Neuronal stem cell (in vitro differentiated cells): ENCODE results near the gene SHROOM2.

Experiments used
- DNase-seq: peaks from one replicate; pipeline ENCODE4 v3.0.0-alpha.2; 2013; ENCODE audit warnings: low spot score
- H2AFZ ChIP-seq: one replicate; pipeline ENCODE4 v1.6.1; 2013; ENCODE audit warnings: mild to moderate bottlenecking, low read length, inconsistent platforms
- H2AK5ac ChIP-seq: 2 replicates; pipeline ENCODE4 v1.6.1; 2013; ENCODE audit warnings: low read depth, mild to moderate bottlenecking, inconsistent platforms, low read length, moderate library complexity, mixed read lengths
- H2BK120ac ChIP-seq: 2 replicates; pipeline ENCODE4 v1.6.1; 2013; ENCODE audit warnings: low read depth, mild to moderate bottlenecking, inconsistent platforms, low read length, moderate library complexity, mixed read lengths
- H2BK12ac ChIP-seq: one replicate; pipeline ENCODE4 v1.6.1; 2013; ENCODE audit warnings: low read length, inconsistent platforms
- H2BK15ac ChIP-seq: 2 replicates; pipeline ENCODE4 v1.6.1; 2013; ENCODE audit warnings: mild to moderate bottlenecking, low read length, inconsistent platforms, mixed read lengths
- H2BK5ac ChIP-seq: one replicate; pipeline ENCODE4 v1.6.1; 2013; ENCODE audit warnings: inconsistent platforms, mild to moderate bottlenecking, low read length, moderate library complexity
- H3K14ac ChIP-seq: one replicate; pipeline ENCODE4 v1.6.1; 2013; ENCODE audit warnings: low read length, inconsistent platforms
- H3K18ac ChIP-seq: 2 replicates; pipeline ENCODE4 v1.6.1; 2013; ENCODE audit warnings: low read length, inconsistent platforms
- H3K23ac ChIP-seq: 2 replicates; pipeline ENCODE4 v1.6.1; 2013; ENCODE audit warnings: low read depth, mild to moderate bottlenecking, mixed read lengths, low read length, inconsistent platforms; ENCODE audit not compliant: poor library complexity
- H3K27ac ChIP-seq: replicated peaks from 3 replicates; pipeline ENCODE4 v1.5.1; 2013; ENCODE audit warnings: low read length, inconsistent platforms
- H3K27me3 ChIP-seq, 3 experiments: 2 replicates each; pipeline ENCODE4 v1.6.1; 2013; ENCODE audit warnings: low read length in 3 of 3, mild to moderate bottlenecking in 2 of 3, inconsistent platforms in 1 of 3, low read depth in 1 of 3, mixed read lengths in 1 of 3, moderate library complexity in 1 of 3; ENCODE audit not compliant: control insufficient read depth in 3 of 3, insufficient read depth in 3 of 3
- H3K36me3 ChIP-seq, 2 donors: replicated peaks in 1 of 2; 2 replicates each; pipeline ENCODE4 v1.6.1; 2013; ENCODE audit warnings: low read length in 2 of 2; ENCODE audit not compliant: control insufficient read depth in 2 of 2, insufficient read depth in 2 of 2
- H3K4ac ChIP-seq: 2 replicates; pipeline ENCODE4 v1.6.1; 2013; ENCODE audit warnings: inconsistent platforms, mild to moderate bottlenecking, low read length, moderate library complexity
- H3K4me1 ChIP-seq, 2 donors: 1 replicate in 1 of 2; 2 replicates in 1 of 2; pipeline ENCODE4 v1.6.1; 2013; ENCODE audit warnings: low read length in 2 of 2, low read depth in 1 of 2; ENCODE audit not compliant: control insufficient read depth in 2 of 2, insufficient read depth in 1 of 2
- H3K4me2 ChIP-seq: one replicate; pipeline ENCODE4 v1.6.1; 2013; ENCODE audit warnings: mild to moderate bottlenecking, low read length, inconsistent platforms; ENCODE audit not compliant: insufficient read depth, poor library complexity, severe bottlenecking
- H3K4me3 ChIP-seq, 2 donors: 2 replicates each; pipeline ENCODE4 v1.5.1; 2013; ENCODE audit warnings: low read length in 2 of 2, mild to moderate bottlenecking in 2 of 2, inconsistent platforms in 1 of 2, moderate library complexity in 1 of 2
- H3K79me1 ChIP-seq: one replicate; pipeline ENCODE4 v1.6.1; 2013; ENCODE audit warnings: low read depth, mild to moderate bottlenecking, inconsistent platforms, low read length, moderate library complexity
- H3K9ac ChIP-seq: one replicate; pipeline ENCODE4 v1.6.1; 2013; ENCODE audit warnings: mild to moderate bottlenecking, low read depth, low read length, inconsistent platforms; ENCODE audit not compliant: poor library complexity
- H3K9me3 ChIP-seq, 2 donors: replicated peaks in 1 of 2; 2 replicates each; pipeline versions ENCODE3 to v1.6.1; 2013; ENCODE audit warnings: low read length in 2 of 2, mild to moderate bottlenecking in 2 of 2, inconsistent platforms in 1 of 2, low read depth in 1 of 2, mixed read lengths in 1 of 2, moderate library complexity in 1 of 2; ENCODE audit not compliant: control insufficient read depth in 2 of 2, insufficient read depth in 1 of 2
- H4K8ac ChIP-seq: one replicate; pipeline ENCODE4 v1.6.1; 2013; ENCODE audit warnings: low read depth, mild to moderate bottlenecking, inconsistent platforms, low read length, moderate library complexity
- H4K91ac ChIP-seq: one replicate; pipeline ENCODE4 v1.6.1; 2013; ENCODE audit warnings: low read length, low read depth, mild to moderate bottlenecking, inconsistent platforms; ENCODE audit not compliant: poor library complexity
- WGBS, 2 donors: extraction: QIAGEN DNeasy Blood & Tissue Kit; methylation state at CpG; one replicate each; pipeline ENCODE4 v1.1.7; 2013; ENCODE audit warnings: missing lambda C conversion rate in 2 of 2, mixed read lengths in 1 of 2; ENCODE audit not compliant: insufficient read length in 2 of 2, insufficient replicate concordance in 1 of 2; ENCODE audit errors: extremely low coverage in 2 of 2; 5-methylcytosine and 5-hydroxymethylcytosine counted together

The SHROOM2 gene

GRCh38 chrX:9871701-9872268 is 85.6 kb downstream of the SHROOM2 start:
- Histone ChIP-seq H3K36me3 (peaks cover 0 to 4% of the 10 kb centered on the region in 2 donors), H4K8ac (no peak overlapping the region), H3K14ac (no peak overlapping the region), H3K27me3 (no peaks in the 10 kb centered on the region), H2BK15ac (no peak overlapping the region), H3K4me1 (peaks cover under 1 to 2% of the 10 kb centered on the region in 2 donors), H3K4ac (no peak overlapping the region), H2BK12ac (no peak overlapping the region), H2BK120ac (no peak overlapping the region), H3K79me1 (no peaks in the 10 kb centered on the region), H3K23ac (no peak overlapping the region), H2AK5ac (no peak overlapping the region), H2BK5ac (no peak overlapping the region), H3K4me3 (no peak overlapping the region), H2AFZ (no peak overlapping the region), H3K18ac (no peak overlapping the region), H3K9me3 (peaks cover 2 to 5% of the 10 kb centered on the region in 2 donors), H3K9ac (no peak overlapping the region), H3K4me2 (no peak overlapping the region), H3K27ac (no peak overlapping the region), H4K91ac (no peak overlapping the region)
- no CpG with 5 or more reads among the region's 1 CpG for WGBS, 2 donors
- no peak for DNase-seq

- Histone ChIP-seq H4K8ac (no peak overlapping the region), H3K4ac (no peak overlapping the region), H2BK120ac (no peak overlapping the region), H2BK5ac (no peak overlapping the region), H3K4me1 (peaks cover 4 to 12% of the 10 kb centered on the region in 2 donors), H3K79me1 (no peaks in the 10 kb centered on the region), H3K23ac (no peak overlapping the region), H2BK15ac (no peak overlapping the region), H4K91ac (no peak overlapping the region), H3K9ac (no peak overlapping the region), H3K36me3 (peaks cover 0 to 4% of the 10 kb centered on the region in 2 donors), H3K4me3 (no peak overlapping the region), H3K18ac (no peak overlapping the region), H3K9me3 (peaks cover 2 to 5% of the 10 kb centered on the region in 2 donors), H3K27me3 (no peaks in the 10 kb centered on the region), H2AK5ac (no peak overlapping the region), H3K14ac (no peak overlapping the region), H3K27ac (no peak overlapping the region), H2AFZ (no peak overlapping the region), H3K4me2 (no peak overlapping the region), H2BK12ac (no peak overlapping the region)
- WGBS, 2 donors = no CpG with 5 or more reads among the region's 12 CpGs
- no peak for DNase-seq
Measured at GRCh38 chrX:9873360-9873759, 87.1 kb downstream of the SHROOM2 start.

GRCh38 chrX:9873952-9874351 is 87.7 kb downstream of the SHROOM2 start:
- no peak overlapping the region for H3K4me2 ChIP-seq
- H2AK5ac ChIP-seq = no peak overlapping the region
- H3K36me3 ChIP-seq = peaks cover 0 to 4% of the 10 kb centered on the region in 2 donors
- H3K18ac ChIP-seq = no peak overlapping the region
- no peak overlapping the region for H2BK120ac ChIP-seq
- no peak overlapping the region for H2BK15ac ChIP-seq
- no peak overlapping the region for H3K9ac ChIP-seq
- H2AFZ ChIP-seq = no peak overlapping the region
- DNase-seq = no peak
- no peak overlapping the region for H4K91ac ChIP-seq
- no peak overlapping the region for H3K4ac ChIP-seq
- no peaks in the 10 kb centered on the region for H3K79me1 ChIP-seq
- H4K8ac ChIP-seq = no peak overlapping the region
- no peak overlapping the region for H3K23ac ChIP-seq
- no peak overlapping the region for H2BK12ac ChIP-seq
- H3K4me3 ChIP-seq = no peak overlapping the region
- WGBS, 2 donors = no CpG with 5 or more reads among the region's 9 CpGs
- H3K4me1 ChIP-seq = peaks cover 6 to 12% of the 10 kb centered on the region in 2 donors
- no peak overlapping the region for H3K27ac ChIP-seq
- peaks cover 2 to 5% of the 10 kb centered on the region in 2 donors for H3K9me3 ChIP-seq
- no peak overlapping the region for H2BK5ac ChIP-seq
- H3K14ac ChIP-seq = no peak overlapping the region
- H3K27me3 ChIP-seq = no peaks in the 10 kb centered on the region

GRCh38 chrX:9874483-9874882 is 88.3 kb downstream of the SHROOM2 start:
- no CpG with 5 or more reads among the region's 6 CpGs for WGBS, 2 donors
- Histone ChIP-seq H2BK120ac (no peak overlapping the region), H3K27ac (no peak overlapping the region), H4K8ac (no peak overlapping the region), H2AK5ac (no peak overlapping the region), H3K4me2 (no peak overlapping the region), H3K4me1 (peaks cover 6 to 12% of the 10 kb centered on the region in 2 donors), H3K14ac (no peak overlapping the region), H3K9me3 (peaks cover 2 to 5% of the 10 kb centered on the region in 2 donors), H3K4me3 (no peak overlapping the region), H4K91ac (no peak overlapping the region), H2AFZ (no peak overlapping the region), H3K9ac (no peak overlapping the region), H2BK15ac (no peak overlapping the region), H3K4ac (no peak overlapping the region), H2BK5ac (no peak overlapping the region), H3K23ac (no peak overlapping the region), H3K36me3 (peaks cover 0 to 4% of the 10 kb centered on the region in 2 donors), H2BK12ac (no peak overlapping the region), H3K27me3 (no peaks in the 10 kb centered on the region), H3K79me1 (no peaks in the 10 kb centered on the region), H3K18ac (no peak overlapping the region)
- no peak for DNase-seq
